HG02571 (cell line): ENCODE results near the gene AQP6.
"Not testable (repeated sequence)": the region's sequence is repeated elsewhere in the genome, so short reads cannot be mapped to it uniquely, and the experiment has no call there.

Source experiments
- ATAC-seq: cut with Tn5 transposase; IDR thresholded peaks from one replicate; pipeline ENCODE4 v1.9.1; 2021; ENCODE audit warnings: mild to moderate bottlenecking, moderate library complexity; ENCODE audit not compliant: unreplicated experiment

Gene AQP6

DNA sequence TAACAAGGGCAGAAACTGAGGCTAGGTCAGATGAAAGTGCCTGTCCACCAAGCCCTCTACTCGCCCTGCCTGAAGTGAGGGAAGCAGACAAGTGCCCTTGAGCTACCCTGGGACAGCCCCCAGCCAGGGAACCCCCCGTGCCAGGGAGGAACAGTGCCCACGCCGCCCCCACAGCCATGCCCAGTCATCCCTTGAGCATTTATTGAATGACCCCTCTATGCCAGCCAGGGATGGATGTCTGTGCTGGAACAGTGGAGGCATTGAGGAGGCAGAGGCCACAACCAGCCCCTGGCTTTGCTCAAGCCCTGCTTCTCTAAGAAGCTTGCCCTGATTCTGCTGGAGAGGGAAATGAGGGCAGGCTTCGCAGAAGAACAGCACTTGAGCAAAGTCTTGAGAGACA is 3.7 kb upstream of the AQP6 start:
- ATAC-seq: no peak

DNA sequence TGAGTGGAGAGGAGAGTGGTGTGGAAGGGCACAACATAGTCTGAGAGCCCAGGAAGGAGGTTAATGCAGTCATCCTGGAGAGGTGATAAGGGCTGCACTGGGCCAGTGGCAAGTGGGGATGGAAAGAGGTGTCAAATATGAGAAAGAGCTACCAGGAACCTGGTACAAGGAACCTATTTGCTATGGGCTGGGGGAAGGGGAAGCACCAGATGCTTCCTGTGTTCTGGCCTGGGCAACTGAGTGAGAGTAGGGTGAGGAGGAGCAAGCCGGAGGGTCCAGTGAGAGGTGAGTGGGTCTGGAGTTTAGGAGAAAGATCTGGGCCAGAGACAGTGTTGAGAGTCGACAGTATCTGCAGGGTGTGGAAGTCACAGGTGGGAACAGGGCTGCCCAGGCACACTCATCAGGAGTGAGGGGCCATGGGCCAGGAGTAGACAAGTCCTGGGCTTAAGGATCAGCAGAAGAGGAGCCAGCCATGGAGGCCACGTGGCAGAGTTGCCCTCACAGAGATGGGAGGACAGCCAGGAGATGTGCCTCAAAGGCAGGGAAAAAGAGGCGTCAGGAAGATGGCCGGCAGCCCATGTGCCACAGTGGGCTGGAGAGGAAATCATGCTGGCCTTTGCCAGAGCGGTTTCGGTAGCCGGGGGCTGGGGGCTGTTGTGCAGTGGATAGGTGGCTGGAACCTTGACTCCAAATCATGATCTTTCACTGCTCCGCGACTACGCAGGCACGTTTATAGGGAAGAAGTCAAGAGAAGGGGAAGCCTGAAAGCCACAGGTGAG is 2.9 kb upstream of the AQP6 start:
- no peak for ATAC-seq

DNA sequence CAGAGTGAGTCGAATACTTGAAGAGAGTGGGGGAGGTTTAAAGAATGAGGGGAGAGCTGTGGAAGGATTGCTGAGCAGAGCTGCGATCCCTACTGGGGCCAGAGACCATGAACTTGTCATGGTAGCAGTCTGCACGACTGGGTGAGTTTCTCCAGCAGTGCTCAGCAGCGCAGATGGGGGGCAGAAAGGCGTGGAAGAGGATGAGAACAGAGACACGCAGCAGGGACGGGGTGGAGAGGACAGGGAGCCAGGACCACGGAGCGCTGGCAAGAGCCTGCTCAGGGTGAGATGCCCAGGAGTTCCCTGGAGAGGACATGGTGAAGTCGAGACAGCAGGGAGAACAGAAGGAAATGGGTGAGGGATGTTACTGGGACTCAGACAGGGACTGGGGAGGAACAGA is 2.1 kb upstream of the AQP6 start:
- no peak for ATAC-seq

DNA sequence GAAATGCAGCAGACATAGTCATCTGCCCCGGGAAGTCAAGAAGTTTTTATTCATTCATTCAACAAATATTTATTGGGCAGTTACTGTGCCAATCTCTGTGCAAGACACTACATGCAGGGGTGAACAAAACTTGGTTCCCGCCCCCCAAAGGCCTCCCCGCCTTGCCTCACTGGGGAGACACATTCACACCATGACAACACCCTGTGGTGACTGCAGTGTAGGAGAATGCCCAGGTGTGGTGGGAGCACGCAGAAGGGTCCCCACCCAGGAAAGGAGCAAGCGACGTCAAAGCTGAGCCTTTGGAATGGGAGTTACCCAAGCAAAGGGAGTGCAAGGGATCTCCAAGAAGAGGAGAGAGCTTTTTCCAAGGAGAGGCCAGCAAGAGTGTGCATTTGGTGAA is 1.6 kb upstream of the AQP6 start:
- ATAC-seq: no peak

DNA sequence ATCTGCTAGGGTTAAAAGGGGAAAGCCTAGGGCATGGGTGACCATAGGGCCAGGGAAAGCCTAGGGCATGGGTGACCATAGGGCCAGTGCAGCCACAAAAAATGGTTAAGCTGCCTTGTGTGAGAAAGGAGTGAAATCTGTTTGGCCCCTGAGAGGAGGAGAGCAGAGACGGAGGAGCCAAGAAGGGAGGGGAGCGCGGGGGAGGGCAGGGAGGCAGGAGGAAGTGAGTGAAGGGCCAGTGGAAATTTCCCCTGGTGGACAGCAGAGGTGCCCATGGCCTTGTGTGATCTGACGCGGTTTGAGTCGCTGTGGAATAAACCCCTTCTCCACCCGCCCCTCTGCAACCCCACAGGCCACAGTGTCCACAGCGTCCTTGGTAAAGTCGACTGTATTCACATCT is 618 bp upstream of the AQP6 start:
- ATAC-seq: no peak

DNA sequence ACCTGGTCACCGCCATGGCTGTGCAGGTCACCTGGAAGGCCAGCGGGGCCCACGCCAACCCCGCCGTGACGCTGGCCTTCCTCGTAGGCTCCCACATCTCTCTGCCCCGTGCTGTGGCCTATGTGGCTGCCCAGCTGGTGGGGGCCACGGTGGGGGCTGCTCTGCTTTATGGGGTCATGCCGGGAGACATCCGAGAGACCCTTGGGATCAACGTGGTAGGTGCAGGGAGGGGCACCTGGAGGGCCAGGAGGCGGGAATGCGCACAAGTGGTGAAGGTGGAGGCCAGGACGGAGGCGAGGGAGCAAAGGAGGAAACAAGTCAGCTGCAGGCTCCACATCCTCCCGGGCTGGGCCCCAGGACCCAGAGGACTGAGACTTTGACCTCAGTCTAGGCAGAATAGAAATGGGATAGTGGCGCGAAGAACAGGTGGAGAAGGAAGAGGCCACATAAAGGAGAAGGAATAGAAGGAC is 649 bp downstream of the AQP6 start:
- no peak for ATAC-seq

DNA sequence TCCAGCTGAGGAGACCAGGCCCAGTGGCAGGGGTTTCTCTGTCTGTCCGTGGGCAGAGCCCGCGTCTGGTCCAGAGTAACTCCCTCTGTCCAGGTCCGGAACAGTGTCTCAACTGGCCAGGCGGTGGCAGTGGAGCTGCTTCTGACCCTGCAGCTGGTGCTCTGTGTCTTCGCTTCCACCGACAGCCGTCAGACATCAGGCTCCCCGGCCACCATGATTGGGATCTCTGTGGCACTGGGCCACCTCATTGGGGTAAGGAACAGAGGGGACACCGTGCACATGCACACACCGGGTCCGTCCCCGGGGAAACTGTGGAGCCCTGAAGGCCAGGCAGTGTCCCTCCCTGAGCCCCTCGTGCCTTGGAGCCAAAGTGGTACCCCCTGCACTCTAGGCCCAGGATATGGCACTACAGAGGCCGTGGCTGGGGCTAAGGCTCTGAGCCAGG is 1.5 kb downstream of the AQP6 start:
- ATAC-seq: no peak

DNA sequence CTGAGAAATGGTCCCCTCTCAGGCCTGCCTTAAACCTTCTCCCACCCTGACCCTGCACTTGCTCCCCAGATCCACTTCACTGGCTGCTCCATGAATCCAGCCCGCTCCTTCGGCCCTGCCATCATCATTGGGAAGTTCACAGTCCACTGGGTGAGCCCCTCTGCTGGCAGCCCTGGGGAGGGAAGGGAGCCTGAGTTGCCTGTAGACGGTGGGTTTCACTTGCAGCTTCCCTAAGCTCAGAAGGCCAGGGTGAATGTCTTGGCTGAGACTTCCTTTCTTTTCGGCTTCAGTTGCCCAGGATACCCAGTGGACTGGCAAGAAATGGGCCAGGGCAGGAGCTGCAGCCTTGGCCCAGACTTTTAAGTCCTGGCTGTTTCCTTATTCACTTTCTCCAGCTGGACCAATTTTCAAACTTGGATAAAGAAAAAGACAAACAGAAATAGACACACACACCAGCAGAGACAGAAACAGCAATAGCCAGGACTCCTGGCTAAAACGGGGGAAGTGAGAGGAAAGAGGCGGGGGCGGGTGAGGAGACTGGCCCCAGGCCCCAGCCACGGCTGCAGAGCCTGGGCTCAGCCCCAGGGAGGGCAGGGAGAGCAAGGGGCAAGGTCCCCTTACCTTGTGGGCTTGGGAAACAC is 2.0 kb downstream of the AQP6 start:
- no peak for ATAC-seq

DNA sequence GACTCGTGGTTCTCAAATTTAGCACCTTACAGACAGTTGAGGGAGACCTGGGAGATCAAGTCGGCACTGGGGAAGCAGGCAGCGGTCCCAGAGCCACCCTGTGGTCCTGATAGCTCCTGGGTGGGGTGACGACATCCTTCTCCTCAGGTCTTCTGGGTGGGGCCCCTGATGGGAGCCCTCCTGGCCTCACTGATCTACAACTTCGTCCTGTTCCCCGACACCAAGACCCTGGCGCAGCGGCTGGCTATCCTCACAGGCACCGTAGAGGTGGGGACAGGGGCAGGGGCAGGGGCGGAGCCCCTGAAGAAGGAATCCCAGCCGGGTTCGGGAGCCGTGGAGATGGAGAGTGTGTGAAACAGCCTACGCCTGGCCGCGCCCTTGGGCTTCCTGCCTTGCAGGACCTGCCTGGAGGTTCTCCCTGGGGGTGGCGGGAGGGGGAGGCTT is 2.6 kb downstream of the AQP6 start:
- no peak for ATAC-seq

DNA sequence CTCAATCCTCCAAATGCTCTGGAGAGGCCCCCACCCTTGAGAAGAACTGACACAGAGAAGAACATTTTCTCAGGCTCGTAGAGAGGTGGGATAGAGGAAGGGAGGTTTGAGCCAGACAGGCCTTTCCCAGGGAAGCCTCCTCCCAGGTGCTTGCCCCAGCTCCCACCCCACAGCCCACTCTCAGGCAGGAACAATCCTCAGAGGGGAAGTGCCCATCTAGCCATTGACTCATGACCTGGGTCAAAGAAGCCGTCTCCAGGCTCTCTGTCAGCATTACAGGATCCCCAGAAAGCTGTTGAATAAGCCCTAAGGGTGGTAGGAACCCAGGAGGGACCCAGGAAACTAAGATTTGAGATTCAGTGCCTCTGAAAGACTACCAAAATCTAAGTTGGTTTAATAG is 3.8 kb downstream of the AQP6 start:
- no peak for ATAC-seq

DNA sequence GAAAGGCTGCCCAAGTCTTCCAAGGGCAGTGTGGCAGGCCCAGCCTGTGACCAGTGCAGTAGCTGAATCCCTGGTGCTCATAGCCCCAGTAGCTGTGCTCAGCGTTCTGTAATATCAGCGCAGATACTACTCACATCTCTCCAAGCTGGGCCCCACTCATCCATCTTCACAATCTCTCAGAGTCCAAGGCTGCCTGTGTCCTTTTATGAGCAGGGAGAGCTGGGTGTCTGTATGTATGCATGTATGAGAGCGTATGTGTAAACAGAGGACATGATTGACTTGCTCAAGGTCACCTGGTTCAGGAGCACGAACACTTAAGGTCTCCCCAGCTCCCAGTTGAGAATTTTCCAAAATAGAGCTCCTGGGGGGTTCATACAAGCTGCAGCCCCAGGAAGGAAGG is 5.4 kb downstream of the AQP6 start:
- no peak for ATAC-seq

DNA sequence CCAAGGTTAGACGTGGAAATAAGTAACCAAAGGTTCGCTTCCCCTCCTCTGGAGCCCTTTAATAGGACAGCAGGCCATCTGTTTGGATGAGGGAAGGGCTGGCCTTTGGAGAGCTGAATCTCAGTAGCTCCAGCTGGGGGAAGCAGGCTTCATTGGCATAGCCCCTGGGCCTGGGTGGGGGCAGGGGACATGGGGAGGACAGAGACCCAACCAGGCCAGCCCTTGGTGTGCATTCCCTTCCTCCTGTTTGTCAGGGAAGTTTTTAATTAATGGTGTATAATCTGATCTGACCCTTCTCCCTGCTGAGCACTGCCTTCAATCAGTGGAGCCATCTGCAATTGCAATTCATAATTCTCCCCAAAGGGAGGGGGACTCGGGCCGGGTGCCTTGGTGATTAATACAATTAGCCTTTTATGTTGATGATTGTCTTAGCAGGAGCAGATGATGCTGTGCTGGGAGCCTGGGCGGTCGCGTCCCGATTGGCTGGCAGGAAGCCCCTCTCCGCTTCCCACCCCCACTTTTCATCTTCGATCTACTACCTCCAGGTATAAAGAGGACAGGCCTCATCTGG is 6.4 kb downstream of the AQP6 start:
- no peak for ATAC-seq

DNA sequence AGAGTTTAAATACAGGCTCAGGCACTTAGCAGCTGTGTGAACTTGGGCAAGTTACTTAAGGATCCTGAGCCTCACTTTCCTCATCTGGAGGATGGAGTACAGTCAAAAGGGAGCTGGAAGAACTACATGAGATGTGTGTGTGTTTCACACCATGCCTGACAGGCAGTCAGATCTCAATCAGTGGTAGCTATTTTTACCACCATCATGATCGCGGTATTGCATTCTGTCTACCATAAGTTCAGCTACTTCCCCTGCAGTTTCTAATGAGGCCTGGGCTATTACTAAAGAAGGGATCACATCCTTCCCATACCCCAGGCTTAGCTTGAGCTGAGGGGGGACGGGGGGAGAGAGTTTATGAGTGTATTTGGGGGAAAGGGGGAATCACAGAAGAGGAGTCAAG is 7.0 kb downstream of the AQP6 start:
- no peak for ATAC-seq

DNA sequence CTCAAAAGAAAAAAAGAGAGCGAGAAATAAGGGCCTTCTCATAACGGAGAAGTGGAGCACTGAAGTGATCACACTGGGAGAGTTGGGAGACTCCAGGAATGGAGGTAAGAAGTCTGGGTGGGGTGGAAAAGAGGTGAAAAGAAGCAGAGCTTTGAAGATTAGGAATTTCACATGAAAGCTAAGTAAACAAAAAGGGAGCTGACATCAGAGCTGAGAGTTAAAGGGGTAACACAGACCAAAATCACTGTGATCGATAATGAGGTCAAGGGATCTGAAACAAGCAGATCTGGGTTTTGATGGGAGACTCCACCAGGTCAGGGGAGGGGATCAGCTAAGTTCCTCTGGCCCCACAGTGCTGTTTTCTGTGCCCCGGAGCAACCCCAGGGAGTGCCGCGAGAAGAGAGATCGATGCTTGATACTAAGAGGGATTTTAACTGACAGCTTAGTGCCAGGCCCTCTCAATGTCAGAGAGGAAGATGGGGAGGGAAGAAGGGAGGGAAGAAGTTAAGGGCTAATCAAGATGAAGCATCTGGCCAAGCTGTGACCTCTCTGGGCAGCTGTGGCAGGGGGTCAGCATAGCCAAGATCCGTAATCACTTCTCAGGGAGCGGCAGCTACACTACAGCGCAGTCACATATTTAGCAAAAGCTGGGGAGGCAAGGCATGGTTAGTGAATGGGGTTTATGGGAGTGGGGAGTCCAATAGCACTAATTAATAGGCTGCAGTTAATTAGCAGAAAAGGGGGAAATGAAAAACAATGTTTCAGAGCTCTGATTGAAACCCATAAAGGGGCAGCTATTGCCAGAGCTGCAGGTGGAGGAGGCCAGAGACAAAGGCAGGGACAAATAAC is 8.0 kb downstream of the AQP6 start:
- no peak for ATAC-seq

DNA sequence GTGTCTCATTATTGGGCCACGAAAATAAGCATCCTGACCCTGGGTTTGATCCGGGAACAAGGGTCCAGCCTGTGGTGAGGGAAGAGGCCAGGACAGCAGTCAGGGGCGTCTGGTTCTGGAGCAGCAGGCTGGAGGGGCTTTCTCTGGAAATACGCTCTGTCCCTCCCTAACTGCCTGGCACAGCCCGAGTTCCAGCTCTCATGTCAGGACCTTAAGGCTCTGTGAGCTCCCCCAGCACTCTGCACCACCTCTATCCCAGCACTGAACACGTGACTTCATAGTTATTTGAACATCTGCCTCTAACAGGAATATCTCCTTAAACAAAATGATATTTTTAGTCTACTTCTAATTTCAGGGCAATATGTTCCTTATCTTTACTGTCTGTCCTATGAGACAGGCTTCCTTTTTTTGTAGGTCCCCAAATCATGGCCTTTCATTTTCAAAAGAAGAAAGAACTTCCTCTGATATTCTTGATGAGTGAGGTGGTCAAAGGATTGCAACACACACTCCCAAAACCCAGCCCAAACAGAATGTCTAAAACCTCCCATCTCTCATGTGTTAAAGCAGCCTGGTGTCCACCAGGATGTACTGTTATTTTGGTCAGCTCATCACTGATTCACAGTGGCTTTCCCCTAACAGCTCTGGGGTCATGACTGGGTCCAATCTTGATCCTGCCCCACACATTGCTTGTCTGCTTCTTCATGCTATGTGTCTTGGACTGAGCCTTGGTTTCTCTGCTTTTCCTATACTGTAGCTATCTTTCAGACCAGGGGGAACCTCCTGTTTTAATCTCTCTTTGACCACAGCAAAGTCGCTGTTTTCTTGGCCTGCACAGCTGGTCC is 9.7 kb downstream of the AQP6 start:
- ATAC-seq: no peak

DNA sequence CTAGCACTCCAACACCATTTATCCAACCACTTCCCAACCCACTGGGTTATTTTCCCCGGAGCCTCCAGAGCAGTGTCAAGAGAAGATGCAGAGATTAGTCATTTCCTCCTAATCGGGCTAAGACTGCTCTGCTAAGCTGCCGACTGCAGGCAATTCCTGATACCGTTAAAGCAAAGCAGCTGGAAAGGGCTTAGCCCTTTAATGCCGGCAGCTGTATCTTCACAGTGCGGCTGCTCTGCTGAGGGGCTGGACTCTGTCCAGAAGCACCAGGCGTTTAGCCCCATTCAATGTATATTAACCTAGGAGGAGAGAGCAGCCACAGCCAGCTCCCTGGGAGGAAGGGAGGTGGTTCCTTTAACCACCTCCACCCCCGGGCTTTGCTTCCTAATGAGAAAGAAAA is 11.1 kb downstream of the AQP6 start:
- ATAC-seq: no peak

DNA sequence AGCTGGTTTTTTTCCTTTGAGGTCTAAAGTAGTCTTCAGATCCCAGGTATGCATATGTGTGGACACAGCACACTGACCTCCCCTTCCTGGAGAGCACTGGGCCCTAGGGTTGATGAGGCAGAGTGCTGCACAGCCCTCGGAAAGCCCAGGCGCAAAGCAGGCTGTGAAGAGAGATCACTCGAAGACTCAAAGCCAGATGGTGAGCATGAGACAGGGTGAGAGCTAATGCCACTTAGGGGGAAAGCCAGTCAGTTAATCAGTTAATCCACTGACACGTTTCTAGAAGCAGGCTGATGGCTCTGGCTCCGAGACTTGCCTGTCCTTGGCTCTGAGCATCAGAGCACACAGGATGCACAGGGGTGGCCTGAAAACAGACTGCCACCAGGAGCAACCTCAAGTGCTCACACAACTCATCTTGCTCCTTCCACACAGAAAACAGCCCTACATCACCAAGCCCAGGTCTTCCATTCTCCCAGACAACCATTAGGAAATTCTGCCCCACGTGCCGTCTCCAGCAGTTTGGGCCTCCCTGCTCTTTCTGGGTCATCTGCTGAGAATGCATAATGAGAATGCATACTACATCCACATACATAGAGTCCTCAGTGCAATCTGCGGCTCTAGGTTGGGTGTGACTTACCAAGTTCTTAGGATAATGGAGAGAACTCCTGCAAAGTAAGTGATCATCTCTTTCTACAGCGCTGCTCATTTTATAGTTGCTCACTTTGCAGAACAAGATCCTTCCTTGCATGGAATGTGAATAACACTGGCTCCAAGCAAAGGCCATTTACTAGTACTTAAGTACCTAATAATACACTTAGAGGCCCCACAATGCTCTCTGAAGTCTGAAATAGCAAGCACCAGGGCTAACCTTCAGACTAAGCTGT is 12.0 kb downstream of the AQP6 start:
- ATAC-seq: no peak

DNA sequence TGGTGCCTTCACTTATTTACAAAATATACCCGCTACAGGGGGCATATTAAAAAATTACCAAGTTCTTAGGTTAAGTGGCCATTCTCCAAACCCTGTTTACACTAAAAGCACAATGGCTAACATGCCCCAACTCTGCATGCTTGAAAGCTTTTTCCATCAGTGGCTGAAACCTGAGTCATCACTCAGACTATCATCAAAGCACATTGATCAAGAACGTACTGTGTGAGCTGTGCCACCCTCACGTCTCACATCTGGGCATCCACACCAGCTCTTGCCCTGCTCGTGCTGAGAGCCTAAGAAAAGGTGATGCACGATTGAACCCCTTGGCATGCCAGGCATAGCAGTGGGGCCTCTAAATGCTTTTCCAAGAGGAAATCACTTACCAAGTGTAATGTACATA is 13.2 kb downstream of the AQP6 start:
- ATAC-seq: no peak

DNA sequence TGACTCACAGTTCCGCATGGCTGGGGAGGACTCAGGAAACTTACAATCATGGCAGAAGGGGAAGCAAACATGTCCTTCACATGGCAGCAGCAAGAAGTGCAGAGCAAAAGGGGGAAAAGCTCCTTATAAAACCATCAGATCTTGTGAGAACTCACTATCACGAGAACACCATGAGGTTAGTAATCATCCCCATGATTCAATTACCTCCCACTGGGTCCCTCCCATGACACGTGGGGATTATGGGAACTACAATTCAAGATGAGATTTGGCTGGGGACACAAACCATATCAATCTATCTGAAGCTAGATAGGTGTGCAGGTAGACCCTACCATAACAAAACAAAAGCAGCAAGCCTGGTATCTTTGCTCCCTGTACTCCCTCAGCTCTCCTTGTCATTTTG is 13.7 kb downstream of the AQP6 start:
- not testable (repeated sequence) for ATAC-seq
